T follicular helper cell (primary cell): ENCODE data around the gene PRKN.

Source experiments
- DNase-seq: peaks from one replicate; pipeline ENCODE4 v3.0.0-alpha.2; 2020; ENCODE audit warnings: low read depth

Gene PRKN

GRCh38 chr6:162056061-162056460, 671.5 kb downstream of the PRKN start:
- no peak for DNase-seq

- DNase-seq = no peak
Observed at GRCh38 chr6:162055365-162055764, 672.2 kb downstream of the PRKN start.

DNA sequence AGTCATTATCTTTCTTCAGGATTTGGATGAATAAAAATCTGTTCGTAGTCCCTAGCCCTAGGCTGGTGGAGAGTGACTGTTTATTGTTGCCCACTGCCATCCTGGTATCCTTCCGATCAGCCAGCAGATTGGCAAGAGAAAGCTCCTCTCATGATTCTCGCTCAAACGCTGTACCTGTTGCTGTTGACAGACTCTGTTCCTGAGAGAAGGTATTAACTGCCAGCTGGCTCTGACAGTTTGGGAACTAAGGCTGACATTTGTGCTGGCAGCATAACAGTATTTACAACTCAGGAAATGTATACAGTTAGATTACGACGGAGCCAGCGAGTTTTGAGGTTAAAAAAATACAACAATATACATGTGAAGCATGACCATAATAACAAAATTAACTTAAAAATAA, 674.5 kb downstream of the PRKN start:
- no peak for DNase-seq

- DNase-seq = no peak
Observed at GRCh38 chr6:162050579-162050978, 677.0 kb downstream of the PRKN start.

DNA sequence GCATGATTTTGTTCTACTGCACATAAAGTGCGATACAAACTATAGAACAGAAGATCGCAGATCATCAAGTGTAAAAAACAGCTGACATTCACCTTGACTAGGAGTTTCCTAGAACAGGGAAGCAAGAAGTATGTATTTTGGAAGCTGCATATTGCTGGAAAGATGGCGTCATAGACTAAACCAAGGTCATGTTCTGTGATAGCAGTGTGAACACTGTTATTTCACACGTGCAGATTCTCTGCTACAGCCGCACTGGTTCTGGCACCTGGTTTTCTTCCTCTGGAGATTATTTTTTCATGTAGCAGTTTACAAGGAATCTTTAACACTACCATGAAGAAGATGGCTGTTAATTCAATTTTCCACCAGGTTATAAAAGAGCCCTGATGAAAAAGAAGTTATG, 681.2 kb downstream of the PRKN start:
- DNase-seq = no peak

DNA sequence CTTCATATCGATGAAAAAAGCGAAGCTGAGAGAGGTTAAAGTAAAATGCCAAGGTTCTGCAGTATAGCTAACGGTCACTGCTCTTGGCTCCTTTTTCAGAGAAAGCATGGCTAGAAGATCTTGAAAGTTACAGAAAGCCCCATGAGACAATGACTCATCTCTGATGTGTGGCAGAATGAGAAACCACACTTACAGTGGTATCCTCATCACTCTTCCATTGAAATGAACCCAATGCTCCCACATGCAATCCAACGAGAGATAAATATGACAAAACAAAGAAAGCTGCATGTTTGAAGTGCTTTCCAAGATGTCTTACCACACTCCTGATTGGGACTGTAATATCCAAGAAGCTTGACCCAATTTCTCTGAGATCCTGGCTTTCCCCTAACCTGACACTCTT, 694.9 kb downstream of the PRKN start:
- DNase-seq = no peak

DNA sequence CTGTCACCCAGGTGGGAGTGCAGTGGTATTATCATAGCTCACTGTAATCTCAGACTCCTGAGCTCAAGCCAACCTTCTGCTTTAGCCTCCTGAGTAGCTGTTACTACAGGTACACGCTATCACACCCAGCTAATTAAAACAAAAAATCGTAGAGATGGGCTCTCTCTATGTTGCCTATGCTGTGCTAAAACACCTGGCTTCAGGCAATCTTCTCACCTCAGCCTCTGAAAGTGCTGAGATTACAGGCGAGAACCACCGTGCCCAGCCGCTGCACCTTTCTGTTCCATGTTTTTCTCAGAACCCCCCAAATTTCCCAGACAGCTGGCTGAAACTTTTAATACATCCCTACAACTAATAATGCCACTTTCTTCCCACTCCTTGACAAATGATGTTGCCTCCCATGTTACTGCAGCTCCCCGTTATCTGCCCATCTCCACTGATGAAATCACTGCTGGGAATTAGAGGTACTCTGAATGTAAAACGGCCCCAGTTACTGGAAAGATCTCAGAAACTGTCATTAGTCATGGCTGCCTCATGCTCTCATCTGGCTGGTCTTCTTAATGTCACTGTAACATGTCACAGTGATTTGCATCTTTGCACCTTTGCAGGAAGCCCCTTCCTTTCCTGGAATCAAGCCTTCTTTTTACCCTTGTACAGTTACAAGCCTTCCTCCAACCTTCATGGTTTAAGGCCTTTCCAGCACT, 697.5 kb downstream of the PRKN start:
- DNase-seq = no peak

DNA sequence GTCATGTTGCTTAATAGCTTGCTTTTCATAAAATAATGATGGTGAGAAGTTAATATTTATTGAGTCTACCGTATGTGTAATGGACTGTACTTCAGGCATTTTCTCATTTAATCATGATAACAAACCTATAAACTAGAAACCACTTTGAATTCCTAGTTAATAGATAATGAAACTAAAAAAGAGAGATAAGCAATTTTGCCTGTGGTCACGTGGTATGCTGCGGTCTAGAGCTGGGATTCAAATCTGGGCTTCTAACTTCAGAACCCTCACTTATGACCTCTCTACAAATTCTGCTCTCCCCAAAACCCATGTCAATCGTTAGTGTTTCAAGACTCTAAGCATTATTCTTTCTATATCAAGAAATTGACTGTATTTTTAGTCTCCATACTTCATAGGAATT, 700.7 kb downstream of the PRKN start:
- DNase-seq = no peak

GRCh38 chr6:162026031-162026430, 701.5 kb downstream of the PRKN start:
- no peak for DNase-seq

- no peak for DNase-seq
Observed at GRCh38 chr6:162019349-162019748, 708.2 kb downstream of the PRKN start.

DNA sequence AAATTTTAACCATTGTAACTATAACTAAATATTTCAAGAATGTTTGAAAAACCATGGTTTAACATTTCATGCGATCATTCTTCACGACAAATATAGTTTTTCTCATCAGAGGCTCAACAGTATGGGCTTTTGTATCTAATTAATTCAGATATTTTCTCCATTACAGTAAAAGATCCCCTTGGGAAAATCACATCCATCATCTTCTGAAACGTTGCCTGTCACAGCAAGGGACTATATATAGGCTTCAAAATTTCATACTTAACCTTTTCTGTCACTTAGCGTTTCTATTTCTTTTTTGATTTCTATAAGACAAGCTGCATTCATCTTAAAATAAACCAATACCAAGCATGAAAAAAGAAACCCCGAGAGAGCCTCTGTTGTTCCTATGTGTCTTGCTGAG, 710.0 kb downstream of the PRKN start:
- no peak for DNase-seq

GRCh38 chr6:162014069-162014811, 713.3 kb downstream of the PRKN start:
- no peak for DNase-seq

- no peak for DNase-seq
Observed at GRCh38 chr6:162005372-162005771, 722.2 kb downstream of the PRKN start.

- no peak for DNase-seq
Observed at GRCh38 chr6:161996783-161997182, 730.8 kb downstream of the PRKN start.

GRCh38 chr6:161985876-161986423, 741.6 kb downstream of the PRKN start:
- no peak for DNase-seq

- DNase-seq = no peak
Observed at GRCh38 chr6:161984713-161985112, 742.9 kb downstream of the PRKN start.

DNA sequence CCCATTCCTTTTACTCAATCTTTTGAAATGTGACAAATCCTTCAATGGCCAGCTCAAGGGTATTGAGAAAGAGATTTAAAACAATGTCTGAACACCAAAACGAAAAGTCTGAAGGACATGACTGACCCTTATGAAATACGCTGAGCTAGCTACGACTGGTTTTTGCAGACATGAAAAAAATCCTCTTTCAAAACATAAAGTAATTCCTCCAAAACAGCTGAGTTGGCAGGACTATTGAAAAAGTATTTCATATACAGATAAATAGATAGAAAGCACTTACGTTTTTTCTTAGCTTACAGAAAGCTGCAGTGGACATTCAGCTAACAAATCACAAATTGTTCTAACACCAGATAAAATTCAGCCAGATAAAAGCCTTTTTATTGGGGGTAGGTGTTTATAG, 751.0 kb downstream of the PRKN start:
- DNase-seq = no peak

GRCh38 chr6:161973064-161973463, 754.5 kb downstream of the PRKN start:
- DNase-seq = no peak

DNA sequence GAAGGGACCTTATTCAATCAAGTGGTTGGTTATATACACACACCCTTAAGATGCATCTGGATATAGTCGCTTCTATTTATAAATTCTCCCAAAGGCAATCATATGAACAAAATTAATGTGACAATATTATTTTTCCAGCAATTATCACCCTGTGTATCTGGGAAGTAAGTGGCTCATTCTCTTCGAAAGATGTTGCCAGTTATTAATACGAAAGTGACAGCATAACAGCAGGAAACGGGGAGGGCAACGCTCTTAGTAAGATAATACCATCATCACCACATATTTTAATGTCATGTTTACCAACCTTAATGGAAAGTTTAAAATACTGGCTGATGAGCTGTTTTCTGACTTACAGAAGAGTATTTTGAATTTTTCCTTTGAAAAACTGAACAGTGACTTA, 756.5 kb downstream of the PRKN start:
- no peak for DNase-seq

- no peak for DNase-seq
Observed at GRCh38 chr6:161963634-161964234, 763.8 kb downstream of the PRKN start.

DNA sequence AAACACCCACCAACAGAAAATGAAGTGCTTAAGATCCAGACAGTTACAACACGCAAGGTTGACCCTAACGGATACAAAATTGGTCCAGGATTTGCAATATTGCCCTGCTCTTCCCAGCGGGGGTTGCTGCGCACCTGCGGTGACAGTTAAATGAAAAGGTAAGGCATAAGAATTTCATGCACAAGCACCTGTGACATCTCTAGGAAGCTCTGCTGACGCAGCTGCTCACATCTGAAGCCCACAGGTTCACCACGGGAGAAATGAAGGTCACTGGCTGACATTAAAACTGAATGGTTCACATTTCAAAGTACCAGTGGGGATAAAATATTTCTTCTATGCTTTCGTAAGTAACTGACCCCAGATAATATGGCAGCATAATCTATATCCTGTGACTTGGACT, 764.4 kb downstream of the PRKN start:
- DNase-seq = no peak

GRCh38 chr6:161961796-161962195, 765.8 kb downstream of the PRKN start:
- DNase-seq = no peak

DNA sequence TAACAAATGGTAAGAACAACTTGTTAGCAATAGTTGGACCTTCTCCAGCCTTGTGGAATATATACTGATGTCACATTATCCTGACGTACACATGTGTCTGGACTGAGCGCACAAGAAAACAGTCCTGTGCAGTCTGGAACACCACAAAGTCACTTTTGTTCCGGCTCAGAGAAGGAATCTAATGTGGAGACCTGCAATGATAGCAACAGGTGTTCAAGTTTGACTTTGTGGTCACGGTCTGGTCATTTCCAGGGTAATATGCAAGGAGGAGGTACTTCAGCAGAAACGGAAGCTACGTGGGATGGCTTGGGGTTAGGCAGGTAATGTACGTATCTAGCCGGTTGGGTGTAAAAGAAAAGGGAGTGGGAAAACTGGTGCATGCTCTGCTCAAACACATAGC, 766.5 kb downstream of the PRKN start:
- DNase-seq = no peak
